Measurements from ENCODE around the gene SPPL2B. TPM values are rescaled to one million over a fixed set of nuclear protein-coding genes. Genes with fewer than 3 reads are reported as not detected.

SPPL2B gene
- total and polyA plus RNA-seq, 2 donors: 17.3 to 125 TPM

GRCh38 chr19:2338055-2338615 lies 9.7 kb downstream of the SPPL2B start:
- WGBS: 98% methylated on average over 21 of the region's 21 CpGs
- DNase-seq (ENCODE audit: low read depth in 6 of 9, low spot score in 9 of 9): no peak
- Histone ChIP-seq H3K9me3 (ENCODE audit: control insufficient read depth in 2 of 2, insufficient read depth in 1 of 2, low read length in 1 of 2) (peaks cover 1 to 25% of the 10 kb centered on the region in 2 donors), H3K4me1 (ENCODE audit: control insufficient read depth in 2 of 2, insufficient read depth in 2 of 2, low read length in 2 of 2) (peaks cover 9 to 13% of the 10 kb centered on the region in 2 donors), H3K27ac (ENCODE audit: low read depth in 1 of 2, low read length in 1 of 2) (no peak overlapping the region), H3K27me3 (ENCODE audit: control insufficient read depth in 2 of 2, insufficient read depth in 1 of 2, low read length in 1 of 2) (no peaks in the 10 kb centered on the region), H3K4me3 (ENCODE audit: low read length in 2 of 2) (no peak overlapping the region), H3K36me3 (ENCODE audit: control insufficient read depth in 2 of 2, insufficient read depth in 2 of 2, low read length in 1 of 2) (peaks cover 40 to 59% of the 10 kb centered on the region in 2 donors)

DNA sequence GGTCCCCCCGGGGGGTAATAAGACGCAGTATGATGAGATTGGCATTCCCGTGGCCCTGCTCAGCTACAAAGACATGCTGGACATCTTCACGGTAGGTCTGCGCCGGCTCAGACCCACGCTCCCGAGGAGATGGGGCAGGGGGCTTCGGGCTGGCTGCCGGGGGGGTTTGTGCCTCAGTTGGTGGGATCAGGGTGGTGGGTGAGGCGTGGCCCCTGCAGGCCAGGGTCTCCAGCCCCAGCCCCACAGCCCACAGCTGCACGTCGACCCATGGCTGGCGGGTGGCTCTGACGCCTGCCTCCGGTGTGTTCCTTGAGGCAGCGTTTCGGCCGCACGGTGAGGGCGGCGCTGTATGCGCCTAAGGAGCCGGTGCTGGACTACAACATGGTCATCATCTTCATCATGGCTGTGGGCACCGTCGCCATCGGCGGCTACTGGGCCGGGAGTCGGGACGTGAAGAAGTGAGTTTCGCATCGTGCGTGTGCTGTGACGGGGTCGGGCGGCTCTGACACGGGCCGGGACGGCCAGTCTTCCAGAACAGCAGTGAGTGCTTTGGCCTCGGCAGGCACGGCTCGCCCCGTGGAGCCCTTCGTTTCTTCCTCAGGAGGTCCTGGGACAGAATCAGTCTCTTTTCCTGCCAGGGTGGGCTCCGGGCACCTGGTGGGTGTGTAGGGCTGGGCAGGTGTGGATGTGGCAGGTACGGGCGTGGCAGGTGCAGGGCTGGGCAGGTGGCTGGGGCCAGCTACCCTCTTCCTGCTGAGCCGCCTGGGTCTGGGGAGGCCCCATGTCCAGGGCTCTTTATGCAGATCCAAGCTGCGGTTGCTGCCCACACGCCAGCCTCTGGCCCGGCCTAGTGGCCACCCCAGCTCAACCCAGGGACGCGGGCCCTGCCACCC lies 10.5 kb downstream of the SPPL2B start:
- no peak overlapping the region for H3K4me3 ChIP-seq (ENCODE audit: low read length in 2 of 2)
- H3K27ac ChIP-seq (ENCODE audit: low read depth in 1 of 2, low read length in 1 of 2): no peak overlapping the region
- DNase-seq (ENCODE audit: low read depth in 6 of 9, low spot score in 9 of 9): no peak
- peaks cover 1 to 5% of the 10 kb centered on the region in 2 donors for H3K4me1 ChIP-seq (ENCODE audit: control insufficient read depth in 2 of 2, insufficient read depth in 2 of 2, low read length in 2 of 2)
- no peaks in the 10 kb centered on the region for H3K27me3 ChIP-seq (ENCODE audit: control insufficient read depth in 2 of 2, insufficient read depth in 1 of 2, low read length in 1 of 2)
- peaks cover 1 to 17% of the 10 kb centered on the region in 2 donors for H3K9me3 ChIP-seq (ENCODE audit: control insufficient read depth in 2 of 2, insufficient read depth in 1 of 2, low read length in 1 of 2)
- H3K36me3 ChIP-seq (ENCODE audit: control insufficient read depth in 2 of 2, insufficient read depth in 2 of 2, low read length in 1 of 2): peaks cover 40 to 65% of the 10 kb centered on the region in 2 donors
- WGBS: 98% methylated on average over 54 of the region's 54 CpGs

DNA sequence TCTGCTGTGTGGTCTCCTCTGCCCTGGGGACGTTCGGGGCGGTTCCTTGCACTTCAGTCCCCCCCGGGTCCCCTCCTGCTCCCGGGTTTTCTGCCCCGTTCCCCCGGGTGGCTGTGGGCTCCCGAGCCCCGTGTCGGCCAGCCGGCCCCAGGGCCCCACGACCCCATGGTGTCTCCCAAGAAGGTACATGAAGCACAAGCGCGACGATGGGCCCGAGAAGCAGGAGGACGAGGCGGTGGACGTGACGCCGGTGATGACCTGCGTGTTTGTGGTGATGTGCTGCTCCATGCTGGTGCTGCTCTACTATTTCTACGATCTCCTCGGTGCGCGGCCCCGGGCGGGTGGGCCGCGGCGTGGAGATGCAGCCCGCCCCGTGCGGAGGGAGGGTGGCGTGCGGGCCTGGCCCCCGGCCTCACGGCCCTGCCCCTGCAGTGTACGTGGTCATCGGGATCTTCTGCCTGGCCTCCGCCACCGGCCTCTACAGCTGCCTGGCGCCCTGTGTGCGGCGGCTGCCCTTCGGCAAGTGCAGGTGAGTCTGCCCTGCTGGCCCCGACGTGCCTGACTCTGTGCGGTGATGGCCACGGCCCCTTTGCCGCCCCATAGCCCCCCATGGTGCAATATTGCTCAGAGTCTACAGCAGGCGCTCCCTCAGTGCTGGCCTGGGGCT lies 11.3 kb downstream of the SPPL2B start:
- no peak overlapping the region for H3K4me3 ChIP-seq (ENCODE audit: low read length in 2 of 2)
- peaks cover 0 to 4% of the 10 kb centered on the region in 2 donors for H3K4me1 ChIP-seq (ENCODE audit: control insufficient read depth in 2 of 2, insufficient read depth in 2 of 2, low read length in 2 of 2)
- no peak overlapping the region for H3K27ac ChIP-seq (ENCODE audit: low read depth in 1 of 2, low read length in 1 of 2)
- DNase-seq (ENCODE audit: low read depth in 6 of 9, low spot score in 9 of 9): no peak
- H3K36me3 ChIP-seq (ENCODE audit: control insufficient read depth in 2 of 2, insufficient read depth in 2 of 2, low read length in 1 of 2): peaks cover 44 to 69% of the 10 kb centered on the region in 2 donors
- 97% methylated on average over 52 of the region's 52 CpGs for WGBS
- peaks cover 0 to 9% of the 10 kb centered on the region in 2 donors for H3K9me3 ChIP-seq (ENCODE audit: control insufficient read depth in 2 of 2, insufficient read depth in 1 of 2, low read length in 1 of 2)
- no peaks in the 10 kb centered on the region for H3K27me3 ChIP-seq (ENCODE audit: control insufficient read depth in 2 of 2, insufficient read depth in 1 of 2, low read length in 1 of 2)

GRCh38 chr19:2340496-2341243 lies 12.2 kb downstream of the SPPL2B start:
- Histone ChIP-seq H3K27me3 (ENCODE audit: control insufficient read depth in 2 of 2, insufficient read depth in 1 of 2, low read length in 1 of 2) (no peaks in the 10 kb centered on the region), H3K36me3 (ENCODE audit: control insufficient read depth in 2 of 2, insufficient read depth in 2 of 2, low read length in 1 of 2) (peaks cover 46 to 78% of the 10 kb centered on the region in 2 donors), H3K27ac (ENCODE audit: low read depth in 1 of 2, low read length in 1 of 2) (no peak overlapping the region), H3K4me3 (ENCODE audit: low read length in 2 of 2) (no peak overlapping the region), H3K9me3 (ENCODE audit: control insufficient read depth in 2 of 2, insufficient read depth in 1 of 2, low read length in 1 of 2) (no peaks in the 10 kb centered on the region), H3K4me1 (ENCODE audit: control insufficient read depth in 2 of 2, insufficient read depth in 2 of 2, low read length in 2 of 2) (peaks cover 0 to 4% of the 10 kb centered on the region in 2 donors)
- DNase-seq (ENCODE audit: low read depth in 6 of 9, low spot score in 9 of 9): no peak
- WGBS: 96% methylated on average over 38 of the region's 38 CpGs

DNA sequence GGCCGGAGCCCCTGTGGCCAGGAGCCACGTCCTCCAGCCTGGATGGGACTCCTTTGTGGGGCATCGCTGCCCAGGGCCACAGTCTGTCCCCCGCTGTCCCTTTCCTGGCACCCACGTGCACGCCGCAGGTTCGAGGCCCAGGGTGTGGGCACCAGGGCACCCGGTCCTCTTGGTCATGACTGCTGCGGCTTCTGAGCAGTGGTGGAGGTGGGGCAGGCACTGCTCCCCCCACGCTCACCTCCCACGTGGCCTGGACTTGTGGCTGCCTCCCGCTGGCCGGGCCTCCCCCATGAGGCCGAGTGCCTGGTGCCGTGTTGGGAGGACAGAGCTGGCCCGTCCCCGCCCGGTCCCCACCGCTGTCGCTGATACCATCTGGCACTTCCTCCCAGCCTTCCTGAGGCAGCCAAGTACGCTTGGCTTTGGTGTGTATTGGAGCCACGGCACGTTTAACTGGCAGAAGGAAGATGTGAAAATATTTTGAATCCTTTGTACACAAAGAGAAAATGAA lies 12.8 kb downstream of the SPPL2B start:
- DNase-seq (ENCODE audit: low read depth in 6 of 9, low spot score in 9 of 9): no peak
- Histone ChIP-seq H3K9me3 (ENCODE audit: control insufficient read depth in 2 of 2, insufficient read depth in 1 of 2, low read length in 1 of 2) (no peaks in the 10 kb centered on the region), H3K36me3 (ENCODE audit: control insufficient read depth in 2 of 2, insufficient read depth in 2 of 2, low read length in 1 of 2) (peaks cover 43 to 80% of the 10 kb centered on the region in 2 donors), H3K27me3 (ENCODE audit: control insufficient read depth in 2 of 2, insufficient read depth in 1 of 2, low read length in 1 of 2) (no peaks in the 10 kb centered on the region), H3K27ac (ENCODE audit: low read depth in 1 of 2, low read length in 1 of 2) (no peak overlapping the region), H3K4me3 (ENCODE audit: low read length in 2 of 2) (no peak overlapping the region), H3K4me1 (ENCODE audit: control insufficient read depth in 2 of 2, insufficient read depth in 2 of 2, low read length in 2 of 2) (peaks cover 0 to 4% of the 10 kb centered on the region in 2 donors)
- 51% methylated on average over 24 of the region's 24 CpGs for WGBS

DNA sequence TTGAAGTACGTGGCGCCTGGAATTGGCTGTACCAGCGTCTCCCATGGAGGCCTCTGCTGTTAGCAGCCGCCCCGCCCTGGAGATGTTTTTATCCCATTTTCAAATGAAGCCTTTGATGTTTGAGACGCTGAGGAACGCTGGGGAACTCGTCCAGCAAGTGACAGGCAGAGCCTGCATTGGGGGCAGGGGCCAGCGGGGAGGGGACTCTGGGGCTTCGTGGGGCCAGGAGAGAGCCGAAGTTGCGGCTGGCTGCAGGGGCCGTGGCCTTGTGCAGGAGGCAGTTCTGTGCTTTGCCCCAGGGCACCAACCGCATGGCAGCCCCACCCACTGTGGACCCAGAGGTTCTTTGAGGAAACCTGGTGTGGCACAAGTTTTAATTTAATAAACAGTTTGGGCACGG lies 13.5 kb downstream of the SPPL2B start:
- DNase-seq (ENCODE audit: low read depth in 6 of 9, low spot score in 9 of 9): no peak
- WGBS: 89% methylated on average over 15 of the region's 15 CpGs
- Histone ChIP-seq H3K4me3 (ENCODE audit: low read length in 2 of 2) (no peak overlapping the region), H3K27me3 (ENCODE audit: control insufficient read depth in 2 of 2, insufficient read depth in 1 of 2, low read length in 1 of 2) (no peaks in the 10 kb centered on the region), H3K36me3 (ENCODE audit: control insufficient read depth in 2 of 2, insufficient read depth in 2 of 2, low read length in 1 of 2) (peaks cover 42 to 86% of the 10 kb centered on the region in 2 donors), H3K27ac (ENCODE audit: low read depth in 1 of 2, low read length in 1 of 2) (no peak overlapping the region), H3K9me3 (ENCODE audit: control insufficient read depth in 2 of 2, insufficient read depth in 1 of 2, low read length in 1 of 2) (no peaks in the 10 kb centered on the region), H3K4me1 (ENCODE audit: control insufficient read depth in 2 of 2, insufficient read depth in 2 of 2, low read length in 2 of 2) (peaks cover 0 to 4% of the 10 kb centered on the region in 2 donors)

DNA sequence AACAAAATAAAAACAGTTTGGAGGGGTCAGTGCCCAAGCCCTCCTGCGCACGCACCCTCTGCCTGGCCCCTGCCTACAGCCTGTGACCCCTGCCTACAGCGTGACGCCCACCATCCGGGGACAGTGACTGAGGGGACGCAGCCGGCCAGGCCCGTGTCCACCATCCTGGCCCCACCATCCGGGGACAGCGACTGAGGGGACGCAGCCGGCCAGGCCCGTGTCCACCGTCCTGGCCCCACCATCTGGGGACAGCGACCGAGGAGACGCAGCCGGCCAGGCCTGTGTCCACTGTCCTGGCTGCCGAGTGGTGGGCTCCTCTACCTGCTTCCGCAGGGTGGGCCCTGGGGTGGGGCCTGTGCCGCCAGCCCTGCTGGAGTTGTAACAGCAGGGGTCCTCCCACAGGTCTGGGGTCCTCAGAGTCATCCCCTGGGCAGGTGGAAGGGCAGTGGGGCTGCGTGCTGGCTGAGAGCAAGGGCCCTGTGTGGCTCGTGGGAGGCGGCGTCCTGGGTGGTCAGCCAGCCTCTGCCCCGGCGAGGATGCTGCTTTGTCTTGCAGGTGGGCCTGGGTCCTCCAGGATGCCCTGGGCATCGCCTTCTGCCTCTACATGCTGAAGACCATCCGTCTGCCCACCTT lies 14.3 kb downstream of the SPPL2B start:
- Histone ChIP-seq H3K4me3 (ENCODE audit: low read length in 2 of 2) (no peak overlapping the region), H3K27me3 (ENCODE audit: control insufficient read depth in 2 of 2, insufficient read depth in 1 of 2, low read length in 1 of 2) (no peaks in the 10 kb centered on the region), H3K36me3 (ENCODE audit: control insufficient read depth in 2 of 2, insufficient read depth in 2 of 2, low read length in 1 of 2) (peaks cover 42 to 81% of the 10 kb centered on the region in 2 donors), H3K27ac (ENCODE audit: low read depth in 1 of 2, low read length in 1 of 2) (no peak overlapping the region), H3K9me3 (ENCODE audit: control insufficient read depth in 2 of 2, insufficient read depth in 1 of 2, low read length in 1 of 2) (no peaks in the 10 kb centered on the region), H3K4me1 (ENCODE audit: control insufficient read depth in 2 of 2, insufficient read depth in 2 of 2, low read length in 2 of 2) (peaks cover 0 to 4% of the 10 kb centered on the region in 2 donors)
- 96% methylated on average over 29 of the region's 29 CpGs for WGBS
- no peak for DNase-seq (ENCODE audit: low read depth in 6 of 9, low spot score in 9 of 9)

DNA sequence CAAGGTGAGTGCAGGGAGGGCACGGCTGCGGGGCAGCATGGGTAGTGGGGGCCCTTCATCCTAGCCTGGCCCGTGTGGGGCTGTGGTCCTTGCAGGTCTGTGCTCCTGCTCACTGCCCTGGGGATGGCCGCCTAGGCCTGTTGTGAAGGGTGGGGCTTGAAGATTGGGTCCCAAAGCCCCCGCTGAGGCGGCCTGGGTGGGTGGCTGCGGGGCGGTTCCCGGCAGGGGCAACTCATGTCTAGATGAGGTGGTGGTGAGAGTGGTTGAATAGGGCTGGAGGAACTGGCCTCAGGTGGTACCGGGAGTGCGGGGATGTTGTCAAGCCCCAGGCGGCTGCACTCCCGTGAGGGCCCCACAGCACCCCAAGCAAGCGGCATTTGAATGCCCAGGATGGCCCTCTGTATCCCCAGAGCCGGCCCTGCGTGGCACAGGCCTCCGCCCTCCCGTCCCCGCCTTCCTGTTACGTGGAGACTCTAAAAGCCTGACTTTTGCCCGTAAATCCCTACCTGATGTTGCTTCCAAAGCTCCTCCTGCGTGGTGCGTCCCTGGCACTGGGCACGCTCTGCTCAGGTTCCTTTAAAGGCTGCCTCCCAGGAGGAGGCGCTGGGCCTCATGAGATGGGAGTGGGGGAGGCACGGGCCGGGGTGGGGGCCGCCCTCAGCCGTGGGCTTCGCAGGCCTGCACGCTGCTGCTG lies 15.0 kb downstream of the SPPL2B start:
- 98% methylated on average over 31 of the region's 31 CpGs for WGBS
- Histone ChIP-seq H3K27me3 (ENCODE audit: control insufficient read depth in 2 of 2, insufficient read depth in 1 of 2, low read length in 1 of 2) (no peaks in the 10 kb centered on the region), H3K4me3 (ENCODE audit: low read length in 2 of 2) (no peak overlapping the region), H3K36me3 (ENCODE audit: control insufficient read depth in 2 of 2, insufficient read depth in 2 of 2, low read length in 1 of 2) (peaks cover 40 to 75% of the 10 kb centered on the region in 2 donors), H3K4me1 (ENCODE audit: control insufficient read depth in 2 of 2, insufficient read depth in 2 of 2, low read length in 2 of 2) (peaks cover 0 to 4% of the 10 kb centered on the region in 2 donors), H3K27ac (ENCODE audit: low read depth in 1 of 2, low read length in 1 of 2) (no peak overlapping the region), H3K9me3 (ENCODE audit: control insufficient read depth in 2 of 2, insufficient read depth in 1 of 2, low read length in 1 of 2) (no peaks in the 10 kb centered on the region)
- no peak for DNase-seq (ENCODE audit: low read depth in 6 of 9, low spot score in 9 of 9)
